Left lung (tissue), 10 donors: Measurements from ENCODE around the gene PADI1. TPM values are rescaled to one million over a fixed set of nuclear protein-coding genes. Genes with fewer than 3 reads are reported as not detected.

Experiments
- ATAC-seq: fragments of 200-7000 bp; cut with Tn5 transposase; one replicate; pipeline ENCODE4 v1.9.1; 2020; ENCODE audit warnings: moderate library complexity
- DNase-seq, 4 donors: peaks; one replicate each; pipeline ENCODE4 v3.0.0-alpha.2; 2013 to 2020
- H3K27ac ChIP-seq, 2 donors: fragments of 200-600 bp; sonication (generic) in 1 of 2; one replicate each; pipeline versions ENCODE4 v1.5.0 to v1.8.0; 2020 to 2021
- H3K27me3 ChIP-seq, 2 donors: fragments of 200-600 bp; sonication (generic) in 1 of 2; one replicate each; pipeline versions ENCODE4 v1.5.0 to v1.8.0; 2020 to 2021
- H3K36me3 ChIP-seq, 2 donors: fragments of 200-600 bp; sonication (generic) in 1 of 2; one replicate each; pipeline versions ENCODE4 v1.5.0 to v1.8.0; 2020 to 2021
- H3K4me1 ChIP-seq, 2 donors: fragments of 200-600 bp; one replicate each; pipeline ENCODE4 v1.8.0; 2021
- H3K4me3 ChIP-seq, 2 donors: fragments of 200-600 bp; sonication (generic) in 1 of 2; one replicate each; pipeline versions ENCODE4 v1.5.0 to v1.8.0; 2020 to 2021; ENCODE audit warnings: mild to moderate bottlenecking in 1 of 2
- H3K9me3 ChIP-seq, 2 donors: fragments of 200-600 bp; sonication (generic) in 1 of 2; one replicate each; pipeline versions ENCODE4 v1.5.0 to v1.8.0; 2020 to 2021
- intact Hi-C, 2 donors: fragments of 100-400 bp; cut with DNase I; formaldehyde crosslinking; loops; one replicate each; pipeline versions ENCODE4 v1.11.2 to v1.14.2; 2022
- polyA plus RNA-seq, 6 donors: library from polyadenylated mRNA; unstranded; fragments of 120-200 nt; gene quantifications; one replicate each; pipeline ENCODE4 v1.2.1, GENCODE V29; 2013; ENCODE audit not compliant: insufficient read length in 6 of 6
- total RNA-seq, 2 donors: library from RNA; stranded (reverse); fragmentation: NEBNext Ultra II Directional; extraction: Animal tissue kit (Norgen Biotek cat#: 25700); gene quantifications; one replicate each; pipeline ENCODE4 v1.2.1, GENCODE V29; 2021
- TF ChIP-seq, protein P1 (sequence below), 2 donors: fragments of 200-600 bp; sonication (generic) in 1 of 2; IDR thresholded peaks; one replicate each; pipeline versions ENCODE4 v1.5.0 to v1.8.0; 2021; ENCODE audit warnings: antibody characterized with exemption in 2 of 2
- donor health status: DM: no; HTN: yes; CAD: no.
- donor health status: DM: no; HTN: no; CAD: no.

Gene PADI1
- total and polyA plus RNA-seq, 8 donors = not detected

DNA sequence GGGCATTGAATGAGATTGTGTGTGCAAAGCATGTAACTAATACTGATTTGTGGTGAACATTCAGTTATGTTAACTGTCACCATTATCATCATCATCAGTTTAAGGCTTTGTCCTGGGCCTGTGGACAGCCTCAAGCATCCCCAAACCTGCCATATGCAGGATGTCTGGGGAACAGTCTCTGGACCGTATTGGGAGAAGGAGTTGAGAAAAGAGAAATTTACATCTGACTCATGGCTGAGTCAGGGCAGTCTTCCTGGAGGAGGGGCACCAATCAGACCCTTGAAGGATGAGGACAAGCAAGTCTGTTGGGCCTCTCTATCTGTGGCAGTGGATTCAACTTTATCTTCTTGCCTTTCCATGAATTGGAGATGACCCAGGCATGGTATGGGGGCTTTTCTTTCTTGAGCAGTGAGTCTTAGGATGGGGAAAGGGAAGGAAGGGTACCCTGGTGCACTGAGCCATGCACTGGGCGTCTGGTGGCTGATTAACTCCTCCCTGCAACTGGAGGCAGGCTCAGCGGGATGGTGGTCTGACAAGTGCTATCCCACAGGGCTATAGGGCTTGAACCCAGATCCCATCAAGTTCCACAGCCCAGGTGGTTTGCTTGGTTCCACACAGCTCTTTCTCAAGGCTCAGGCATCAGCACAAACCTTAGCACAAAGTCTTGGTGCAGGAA lies 46.9 kb downstream of the PADI1 start:
- H3K4me1 ChIP-seq = no peaks in the 10 kb centered on the region
- TF ChIP-seq, protein P1, sequence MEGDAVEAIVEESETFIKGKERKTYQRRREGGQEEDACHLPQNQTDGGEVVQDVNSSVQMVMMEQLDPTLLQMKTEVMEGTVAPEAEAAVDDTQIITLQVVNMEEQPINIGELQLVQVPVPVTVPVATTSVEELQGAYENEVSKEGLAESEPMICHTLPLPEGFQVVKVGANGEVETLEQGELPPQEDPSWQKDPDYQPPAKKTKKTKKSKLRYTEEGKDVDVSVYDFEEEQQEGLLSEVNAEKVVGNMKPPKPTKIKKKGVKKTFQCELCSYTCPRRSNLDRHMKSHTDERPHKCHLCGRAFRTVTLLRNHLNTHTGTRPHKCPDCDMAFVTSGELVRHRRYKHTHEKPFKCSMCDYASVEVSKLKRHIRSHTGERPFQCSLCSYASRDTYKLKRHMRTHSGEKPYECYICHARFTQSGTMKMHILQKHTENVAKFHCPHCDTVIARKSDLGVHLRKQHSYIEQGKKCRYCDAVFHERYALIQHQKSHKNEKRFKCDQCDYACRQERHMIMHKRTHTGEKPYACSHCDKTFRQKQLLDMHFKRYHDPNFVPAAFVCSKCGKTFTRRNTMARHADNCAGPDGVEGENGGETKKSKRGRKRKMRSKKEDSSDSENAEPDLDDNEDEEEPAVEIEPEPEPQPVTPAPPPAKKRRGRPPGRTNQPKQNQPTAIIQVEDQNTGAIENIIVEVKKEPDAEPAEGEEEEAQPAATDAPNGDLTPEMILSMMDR (IDR thresholded peaks at IDR 0.05) = no peak
- no peak overlapping the region for H3K27ac ChIP-seq
- H3K4me3 ChIP-seq = no peak overlapping the region
- intact Hi-C loops = no loop called here
- DNase-seq (no peak), ATAC-seq (no peak)
- peaks cover 0 to 53% of the 10 kb centered on the region in 2 donors for H3K27me3 ChIP-seq
- H3K9me3 ChIP-seq = no peaks in the 10 kb centered on the region
- no peaks in the 10 kb centered on the region for H3K36me3 ChIP-seq

DNA sequence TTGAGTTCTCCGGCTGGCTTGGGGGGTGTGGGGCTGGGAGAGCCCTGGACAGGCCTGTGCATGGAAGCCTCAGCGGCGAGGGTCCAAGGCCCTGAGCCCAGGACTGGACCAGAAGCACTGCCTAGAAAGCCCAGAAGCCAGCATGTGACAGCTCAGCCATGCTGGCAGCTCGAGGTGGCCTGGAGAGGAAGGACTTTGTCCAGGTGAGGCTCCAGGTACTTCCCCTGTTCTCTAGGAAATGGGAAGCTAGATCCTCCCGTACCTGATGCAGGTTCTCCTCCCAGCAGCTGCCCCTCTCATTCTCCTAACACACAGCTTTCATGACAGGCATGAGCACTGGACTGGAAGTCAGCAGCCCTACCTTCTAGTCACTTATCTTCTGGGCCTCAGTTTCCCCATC lies 50.4 kb downstream of the PADI1 start:
- no peak for ATAC-seq
- H3K4me3 ChIP-seq = no peak overlapping the region
- DNase-seq = peak in 1 of 4 donors; percentile 27
- no peak overlapping the region for H3K27ac ChIP-seq
- H3K4me1 ChIP-seq = no peaks in the 10 kb centered on the region
- intact Hi-C loops = no loop called here
- TF ChIP-seq, protein P1 (IDR thresholded peaks at IDR 0.05) = no peak
- H3K36me3 ChIP-seq = no peaks in the 10 kb centered on the region
- H3K9me3 ChIP-seq = no peaks in the 10 kb centered on the region
- peaks cover 0 to 64% of the 10 kb centered on the region in 2 donors for H3K27me3 ChIP-seq

DNA sequence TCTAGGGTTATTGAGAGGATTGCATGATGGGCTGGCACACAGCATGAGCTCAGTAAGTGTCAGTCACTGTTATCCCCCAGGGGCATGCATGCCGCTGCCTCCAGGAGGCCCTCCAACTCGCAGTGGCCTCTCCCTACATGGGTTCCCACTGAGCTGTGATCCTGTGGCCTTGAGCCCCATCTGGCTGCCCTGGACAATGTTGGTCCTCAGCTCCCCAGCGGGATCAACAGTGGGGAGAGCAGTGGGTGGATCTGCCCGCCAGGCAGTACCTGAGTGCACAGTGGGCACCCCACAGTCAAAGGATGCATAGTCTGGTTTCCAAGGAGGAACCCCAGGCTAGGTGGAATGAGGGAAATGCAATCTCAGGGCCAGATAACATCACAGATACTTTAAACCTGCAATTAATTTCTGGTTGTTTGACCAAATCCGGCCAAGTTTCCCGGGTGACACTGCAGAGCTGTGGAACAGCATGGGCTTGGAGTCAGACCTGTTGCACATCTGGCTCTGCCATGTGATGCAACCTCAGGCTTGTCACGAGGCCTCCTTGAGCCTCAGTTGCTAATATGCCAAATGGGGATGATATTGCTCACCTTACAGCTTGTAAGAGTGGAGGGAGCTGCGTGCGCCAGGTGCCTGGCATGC lies 53.3 kb downstream of the PADI1 start:
- Histone ChIP-seq H3K27me3 (peaks cover 0 to 60% of the 10 kb centered on the region in 2 donors), H3K9me3 (peaks cover 0 to 2% of the 10 kb centered on the region in 2 donors), H3K4me1 (no peaks in the 10 kb centered on the region), H3K27ac (no peak overlapping the region), H3K36me3 (no peaks in the 10 kb centered on the region), H3K4me3 (no peak overlapping the region)
- ATAC-seq (no peak), DNase-seq (peak in 1 of 4 donors; percentile 31)
- intact Hi-C loops = no loop called here
- TF ChIP-seq, protein P1 (IDR thresholded peaks at IDR 0.05) = no peak

DNA sequence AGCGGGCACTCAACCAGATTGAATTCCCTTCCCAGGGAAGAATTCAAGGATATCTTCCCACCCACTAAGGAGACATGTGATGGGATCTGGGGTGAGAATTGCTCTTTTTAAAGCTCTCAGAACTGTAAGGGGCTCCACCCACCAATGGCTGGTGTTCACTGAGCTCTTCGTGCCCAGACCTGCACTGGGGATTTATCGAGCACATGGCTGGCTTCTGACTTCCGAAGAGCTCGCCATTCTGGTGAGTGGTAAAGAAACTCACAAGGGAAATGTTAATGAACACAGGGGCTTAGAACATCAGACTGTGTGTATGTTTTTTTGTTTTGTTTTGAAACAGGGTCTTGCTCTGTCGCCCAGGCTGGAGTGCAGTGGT lies 53.8 kb downstream of the PADI1 start:
- DNase-seq (no peak), ATAC-seq (no peak)
- TF ChIP-seq, protein P1 (IDR thresholded peaks at IDR 0.05) = no peak
- H3K36me3 ChIP-seq = no peaks in the 10 kb centered on the region
- peaks cover 0 to 57% of the 10 kb centered on the region in 2 donors for H3K27me3 ChIP-seq
- no peak overlapping the region for H3K4me3 ChIP-seq
- intact Hi-C loops = no loop called here
- no peak overlapping the region for H3K27ac ChIP-seq
- peaks cover 0 to 2% of the 10 kb centered on the region in 2 donors for H3K9me3 ChIP-seq
- no peaks in the 10 kb centered on the region for H3K4me1 ChIP-seq

DNA sequence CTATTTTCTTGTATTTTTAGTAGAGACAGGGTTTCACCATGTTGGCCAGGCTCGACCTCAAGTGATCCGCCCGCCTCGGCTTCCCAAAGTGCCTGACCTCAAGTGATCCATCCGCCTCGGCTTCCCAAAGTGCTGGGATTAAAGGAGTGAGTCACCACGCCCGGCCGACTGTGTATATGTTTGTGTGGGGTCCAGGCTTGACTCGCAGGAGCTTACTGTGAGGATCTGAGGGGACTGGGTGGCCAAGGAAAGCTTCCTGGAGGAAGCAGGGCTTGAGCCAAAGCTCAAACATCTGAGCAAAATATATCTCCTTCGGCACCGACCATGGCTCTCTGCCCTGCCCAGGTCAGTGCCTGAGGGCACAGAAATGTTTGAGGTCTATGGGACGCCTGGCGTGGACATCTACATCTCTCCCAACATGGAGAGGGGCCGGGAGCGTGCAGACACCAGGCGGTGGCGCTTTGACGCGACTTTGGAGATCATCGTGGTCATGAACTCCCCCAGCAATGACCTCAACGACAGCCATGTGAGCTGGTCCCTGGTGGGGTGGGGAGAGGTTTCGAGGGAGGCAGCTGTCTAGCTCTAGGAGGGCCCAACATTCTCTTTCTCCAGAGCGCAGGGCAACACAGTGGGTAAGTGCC lies 54.4 kb downstream of the PADI1 start:
- Histone ChIP-seq H3K27ac (no peak overlapping the region), H3K27me3 (peaks cover 0 to 57% of the 10 kb centered on the region in 2 donors), H3K4me3 (no peak overlapping the region), H3K36me3 (no peaks in the 10 kb centered on the region), H3K4me1 (no peaks in the 10 kb centered on the region), H3K9me3 (peaks cover 0 to 2% of the 10 kb centered on the region in 2 donors)
- DNase-seq (peak in 1 of 4 donors; percentile 60), ATAC-seq (no peak)
- TF ChIP-seq, protein P1 (IDR thresholded peaks at IDR 0.05) = no peak
- intact Hi-C loops = no loop called here
